NCI-H345 treated with DMSO at 0.1 percent for 48 hours (cell line): Measurements from ENCODE around the gene LIF.
"Not testable (repeated sequence)": the region's sequence is repeated elsewhere in the genome, so short reads cannot be mapped to it uniquely, and the experiment has no call there.

Experiments used
- DNase-seq: peaks from one replicate; lab custom pipeline; 2025; ENCODE audit not compliant: unreplicated experiment; lab: John Stamatoyannopoulos, UW

The LIF gene

DNA sequence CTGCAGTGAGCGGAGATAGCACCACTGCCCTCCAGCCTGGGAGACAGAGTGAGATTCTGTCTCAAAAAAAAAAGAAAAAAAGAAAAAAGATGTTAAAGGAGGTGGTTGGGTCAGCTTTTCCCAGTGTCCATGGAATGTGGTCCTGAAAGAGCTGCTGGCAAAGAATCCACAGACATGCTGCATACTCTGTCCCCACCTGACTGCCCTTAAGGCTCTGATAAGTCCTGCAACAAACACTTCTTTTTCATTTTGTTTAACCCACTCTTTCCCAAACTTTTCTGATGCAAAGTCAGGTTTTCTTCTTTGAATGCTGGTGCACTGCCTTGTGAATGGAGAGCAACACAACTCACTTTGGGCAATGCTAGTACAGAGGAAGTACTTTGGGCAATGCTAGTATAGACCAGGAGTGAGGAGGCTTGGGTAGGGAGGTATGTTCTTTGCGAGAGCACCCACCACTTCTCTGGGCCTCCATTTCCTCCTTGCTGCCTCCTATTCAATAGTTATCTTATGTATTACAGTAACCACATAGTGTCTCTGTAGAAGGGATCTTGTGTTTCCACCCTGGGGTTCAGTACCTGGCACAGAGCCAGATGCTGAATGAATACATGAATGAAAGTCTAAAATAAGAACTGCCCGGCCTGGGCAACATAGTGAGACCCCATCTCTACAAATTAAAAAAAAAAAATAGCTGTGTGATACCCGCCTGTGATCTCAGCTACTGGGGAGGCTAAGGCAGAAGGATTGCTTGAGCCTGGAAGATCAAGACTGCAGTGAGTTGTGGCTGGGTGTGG is 18.9 kb downstream of the LIF start:
- DNase-seq = no peak

DNA sequence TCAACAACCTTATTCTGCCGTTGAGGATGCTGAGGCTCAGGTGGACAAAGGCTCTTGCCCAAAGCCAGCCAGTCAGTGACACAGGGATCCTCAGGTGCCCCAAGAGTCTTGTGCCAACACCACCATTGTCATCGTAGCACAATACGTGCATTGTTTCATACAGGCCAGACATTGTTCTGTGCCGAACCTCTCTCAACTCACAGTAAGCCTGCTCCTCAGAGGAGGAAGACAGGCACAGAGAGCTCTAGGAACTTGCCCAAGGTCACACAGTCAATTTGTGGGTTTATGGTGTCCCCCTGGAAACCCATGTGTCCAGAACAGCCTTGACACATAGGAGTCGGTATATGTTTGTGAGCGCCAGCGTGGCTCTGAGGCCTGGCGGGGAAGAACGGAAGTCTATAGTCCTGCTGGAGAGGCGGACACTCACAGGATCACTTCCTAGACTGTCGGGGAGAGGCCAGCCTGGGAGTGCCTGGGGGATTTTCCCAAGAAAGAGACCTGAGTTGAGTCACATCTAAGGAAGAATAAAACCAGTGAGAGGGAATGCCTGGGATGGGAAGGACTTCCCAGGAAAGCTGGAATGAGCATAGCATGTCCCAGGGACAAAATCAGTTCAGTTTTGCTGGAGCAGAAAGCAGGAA is 20.2 kb downstream of the LIF start:
- DNase-seq = no peak

DNA sequence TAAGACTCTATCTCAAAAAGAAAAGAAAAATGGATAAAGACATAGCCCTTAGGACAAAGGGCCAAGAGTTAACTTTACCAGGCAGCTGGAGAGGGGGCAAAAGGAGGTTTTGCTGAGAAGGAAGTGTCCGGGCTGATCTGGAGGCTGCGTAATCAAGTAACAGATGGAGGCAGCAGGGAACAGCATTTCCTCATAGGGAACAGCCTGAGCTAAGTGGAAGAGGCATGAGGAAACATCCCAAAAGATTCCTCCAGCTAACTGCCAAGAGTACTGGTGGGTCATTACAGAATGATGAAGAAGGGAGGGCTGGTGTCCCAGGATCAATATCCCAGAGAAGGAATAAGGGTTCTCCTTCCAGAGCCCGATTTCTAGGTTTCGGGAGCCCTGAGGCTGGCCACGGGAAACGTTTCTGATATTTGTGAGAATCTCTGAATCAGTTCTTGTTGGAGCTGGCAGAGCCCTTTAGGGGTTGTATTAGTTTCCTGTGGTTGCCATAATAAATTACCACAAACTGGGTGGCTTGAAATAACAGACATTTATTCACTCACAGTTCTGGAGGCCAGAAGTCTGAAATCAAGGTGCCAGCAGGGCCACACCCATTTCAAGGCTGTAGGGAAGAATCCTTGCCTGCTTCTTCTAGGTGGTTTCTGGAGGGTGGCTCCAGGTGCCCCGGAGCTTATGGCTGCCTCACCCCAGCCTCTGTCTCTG is 21.2 kb downstream of the LIF start:
- no peak for DNase-seq

DNA sequence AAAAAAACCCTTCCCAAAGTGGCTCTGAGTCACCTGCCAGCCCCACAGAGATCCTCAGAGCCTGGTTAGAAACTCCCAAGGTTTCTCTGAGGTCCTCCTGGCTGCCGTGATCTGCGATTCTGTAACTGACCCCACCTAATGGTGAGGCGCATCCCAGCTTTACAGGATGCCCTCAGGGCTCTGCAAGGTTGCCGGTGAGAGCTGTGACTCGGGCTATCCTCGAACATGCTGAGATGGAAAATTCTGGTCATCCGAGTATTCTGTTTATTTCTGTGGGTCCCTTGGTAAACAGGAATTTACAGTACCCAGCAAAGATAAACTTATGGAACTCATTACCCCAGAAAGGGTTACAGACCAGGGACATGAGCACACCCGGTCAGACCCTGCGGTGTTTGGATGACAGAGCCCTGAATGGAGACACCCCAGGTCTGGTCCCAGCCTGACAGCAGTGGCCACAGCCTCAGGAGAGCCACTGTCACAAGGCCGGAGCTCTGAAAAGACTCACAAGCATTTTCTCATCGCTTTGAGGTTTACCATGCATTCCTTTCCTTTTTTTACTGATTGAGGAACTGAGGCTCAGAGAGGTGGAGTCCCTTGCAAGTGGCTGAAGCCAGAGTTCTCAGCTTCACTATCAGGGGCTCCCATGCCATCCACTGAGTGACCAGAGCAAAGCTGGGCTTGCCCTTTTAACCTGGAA is 22.2 kb downstream of the LIF start:
- DNase-seq = no peak

DNA sequence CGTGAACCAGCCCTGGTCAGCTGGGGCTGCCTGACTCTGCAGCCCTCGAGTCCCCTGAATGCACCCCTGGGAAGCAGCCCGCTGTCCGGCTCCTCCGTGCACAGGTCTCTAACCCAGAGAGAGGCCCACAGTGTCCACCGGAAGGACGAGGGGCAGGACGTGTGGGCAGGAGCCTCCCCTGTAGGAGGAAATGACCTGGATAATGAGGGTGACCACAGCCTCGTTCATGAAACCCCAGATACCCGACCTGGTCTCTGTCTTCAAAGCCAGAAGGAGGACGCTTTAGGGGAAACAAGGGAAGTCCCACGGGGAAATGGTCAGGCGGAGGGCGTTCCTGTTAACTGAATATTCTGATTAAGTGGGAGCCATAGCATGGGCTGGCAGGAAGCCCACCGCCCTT is 23.3 kb downstream of the LIF start:
- no peak for DNase-seq

DNA sequence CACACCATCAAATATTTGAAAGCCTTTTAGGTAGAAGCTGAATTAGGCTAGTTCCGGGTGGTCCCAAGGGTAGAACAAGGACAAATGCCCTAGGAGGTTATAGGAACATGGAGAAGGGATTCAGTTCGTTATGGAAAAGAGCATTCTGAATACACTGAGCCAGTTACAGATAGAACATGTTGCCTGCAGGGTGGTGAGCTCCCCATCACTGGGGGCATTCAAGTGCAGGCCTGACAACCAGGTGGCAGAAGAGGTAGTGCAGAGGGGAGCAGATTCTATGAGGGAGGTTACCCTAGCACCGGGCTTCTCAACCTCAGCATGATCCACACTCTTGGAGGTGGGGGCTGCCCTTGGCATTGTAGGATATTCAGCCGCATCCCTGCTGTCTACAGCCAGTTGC is 24.2 kb downstream of the LIF start:
- DNase-seq = no peak

DNA sequence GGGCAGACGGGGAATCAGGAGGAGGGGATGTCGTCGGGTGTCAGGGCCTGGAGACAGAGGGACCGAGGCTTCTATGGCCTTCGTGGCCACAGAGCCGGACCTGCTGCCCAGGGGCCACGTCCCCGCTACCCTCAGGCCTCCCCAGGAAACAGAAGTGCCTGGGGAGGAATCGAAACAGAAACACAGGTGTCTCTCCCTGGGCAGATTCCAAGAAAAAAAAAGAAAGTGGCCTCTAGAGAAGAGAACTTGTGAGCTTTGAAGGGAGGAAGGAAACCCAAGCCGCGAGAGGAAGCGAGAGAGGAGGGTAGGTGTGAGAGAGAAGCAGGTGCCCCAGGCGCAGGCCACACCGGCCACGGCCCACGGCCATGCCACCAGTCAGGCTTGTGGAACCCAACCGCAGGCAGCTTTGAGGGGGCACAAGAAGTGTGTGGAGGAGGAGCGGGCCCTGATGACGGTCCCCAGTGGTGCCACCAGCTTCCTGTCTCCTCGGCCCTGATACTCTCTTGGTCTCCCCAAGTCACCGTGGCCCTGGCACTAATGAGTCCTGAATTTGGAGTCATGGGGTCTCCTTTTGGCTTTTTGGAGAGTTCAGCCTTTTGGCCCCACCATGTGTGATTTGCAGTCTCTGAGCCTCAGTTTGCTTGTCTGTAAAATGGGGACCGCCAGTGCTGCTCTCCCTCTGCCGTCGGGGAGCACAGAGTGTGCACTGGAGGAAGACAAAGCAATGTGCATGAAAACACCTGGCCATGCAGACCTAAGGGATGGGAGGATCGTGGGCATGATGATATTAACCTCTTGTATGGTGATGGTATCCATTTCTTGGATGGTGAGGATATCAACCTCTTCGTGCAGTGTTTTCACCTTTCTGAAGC is 25.2 kb downstream of the LIF start:
- no peak for DNase-seq

DNA sequence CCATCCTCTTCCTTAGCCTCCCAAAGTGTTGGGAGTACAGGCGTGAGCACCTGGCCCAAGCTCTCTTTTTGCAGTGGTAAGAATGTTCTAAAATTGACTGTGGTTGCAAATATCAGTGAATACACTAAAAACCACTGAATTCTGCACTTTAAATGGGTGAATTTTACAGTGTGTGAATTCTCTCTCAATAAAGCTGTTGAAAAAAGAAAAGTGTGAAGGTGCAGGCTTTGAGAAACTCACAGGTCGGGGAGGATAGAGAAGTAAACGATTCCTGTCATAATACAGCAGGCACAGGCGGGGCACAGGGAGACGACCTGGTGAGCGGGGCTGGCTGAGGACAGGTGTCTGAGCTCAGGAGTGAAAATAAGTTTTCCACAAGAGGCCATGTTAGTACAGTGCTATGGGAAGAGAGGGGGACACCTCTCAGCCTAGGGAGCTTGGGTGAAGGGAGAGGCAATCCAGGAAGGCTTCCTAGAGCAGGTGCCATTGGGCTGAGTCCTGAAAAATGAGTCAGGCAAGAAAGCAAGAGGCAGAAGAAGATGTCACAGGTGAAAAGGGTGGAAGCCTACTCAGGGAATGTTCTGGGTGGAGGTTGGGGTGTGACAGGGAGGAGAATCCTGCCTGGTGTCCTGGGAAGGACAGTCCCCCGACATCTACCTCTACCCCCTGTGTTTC is 26.1 kb downstream of the LIF start:
- DNase-seq = no peak

DNA sequence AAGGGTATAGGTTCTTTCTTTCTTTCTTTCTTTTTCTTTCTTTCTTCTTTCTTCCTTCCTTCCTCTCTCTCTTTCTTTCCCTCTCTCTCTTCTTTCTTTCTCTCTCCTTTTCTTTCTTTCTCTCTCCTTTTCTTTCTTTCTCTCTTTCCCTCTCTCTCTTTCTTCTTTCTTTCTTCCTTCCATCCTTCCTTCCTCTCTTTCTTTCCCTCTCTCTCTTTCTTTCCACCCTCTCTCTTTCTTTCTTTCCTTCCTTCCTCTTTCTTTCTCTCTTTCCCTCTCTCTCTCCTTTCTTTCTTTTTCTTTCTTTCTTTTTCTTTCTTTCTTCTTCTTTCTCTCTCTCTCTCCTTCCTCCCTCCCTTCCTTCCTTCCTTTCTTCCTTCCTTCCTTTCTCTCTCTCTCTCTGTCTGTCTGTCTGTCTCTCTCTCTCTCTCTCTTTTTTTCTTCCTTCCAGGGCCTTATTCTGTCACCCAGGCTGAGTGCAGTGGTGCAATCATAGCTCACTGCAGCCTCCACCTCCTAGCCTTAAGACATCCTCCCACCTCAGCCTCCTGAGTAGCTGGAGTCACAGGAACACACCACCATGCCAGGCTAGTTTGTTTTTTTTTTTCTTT is 26.8 kb downstream of the LIF start:
- no peak for DNase-seq

DNA sequence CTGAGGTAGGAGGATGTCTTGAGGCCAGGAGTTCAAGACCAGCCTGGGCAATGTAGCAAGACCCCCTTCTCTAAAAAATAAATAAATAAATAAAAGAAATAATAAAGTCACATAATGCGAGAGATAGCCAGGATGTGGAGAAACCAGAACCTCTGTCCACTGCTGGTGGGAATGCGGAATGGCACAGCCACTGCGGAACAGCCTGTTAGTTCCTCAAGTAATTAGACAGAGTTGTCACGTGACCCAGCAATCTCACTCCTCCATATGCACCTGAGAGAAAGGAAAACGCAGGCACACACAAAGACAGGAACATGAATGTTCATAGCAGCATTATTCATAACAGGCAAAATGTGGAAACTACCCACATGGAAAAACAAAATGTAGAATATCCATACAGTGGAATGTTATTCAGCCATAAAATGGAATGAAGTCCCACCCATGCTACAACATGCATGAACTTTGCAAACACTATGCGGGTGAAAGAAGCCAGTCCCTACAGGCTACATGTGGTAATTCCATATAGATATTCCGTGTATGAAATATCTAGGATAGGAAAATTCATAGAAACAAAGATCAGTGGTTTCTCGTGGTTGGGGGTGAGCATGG is 27.4 kb downstream of the LIF start:
- DNase-seq = no peak

DNA sequence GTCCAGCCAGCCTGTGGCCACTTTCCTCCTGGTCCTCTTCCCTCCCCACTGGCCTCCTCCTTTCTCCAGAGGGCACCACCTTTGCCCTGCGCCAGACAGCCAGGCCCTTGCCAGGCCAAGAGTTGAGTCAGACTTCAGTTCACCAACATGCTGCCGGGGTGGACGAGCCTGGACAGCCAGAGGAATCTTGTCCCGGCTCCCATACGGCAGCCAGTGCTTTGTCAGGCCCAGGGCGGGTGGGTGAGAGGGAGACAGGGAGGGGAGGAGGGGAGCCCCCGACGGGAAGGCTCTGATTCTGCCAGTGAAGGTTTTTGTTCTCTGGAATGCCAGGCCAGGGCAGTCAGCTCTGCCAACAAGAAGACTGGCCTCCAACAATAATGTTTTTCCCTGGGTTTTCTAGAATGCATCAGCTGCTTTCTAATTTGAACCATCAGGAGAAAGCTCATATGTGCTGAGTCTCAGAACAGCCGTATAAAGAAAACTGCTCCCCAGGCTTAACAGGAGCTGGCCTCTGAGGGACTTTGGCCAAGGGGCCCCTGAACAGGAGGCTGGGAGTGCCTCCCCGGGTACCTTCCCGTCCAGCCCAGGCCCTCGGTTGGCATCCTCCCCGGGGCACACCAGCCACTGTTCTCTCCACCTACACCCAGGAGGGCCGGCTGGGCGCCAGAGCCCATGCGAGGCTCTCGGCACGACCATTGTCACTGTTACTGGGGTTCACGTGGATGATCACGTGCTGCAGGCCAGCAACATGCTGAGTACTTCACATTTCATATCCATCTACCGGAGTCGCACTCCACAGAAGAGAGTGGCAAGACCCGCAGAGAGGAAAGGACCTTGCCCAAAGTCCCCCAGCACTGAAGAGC is 28.6 kb downstream of the LIF start:
- no peak for DNase-seq

DNA sequence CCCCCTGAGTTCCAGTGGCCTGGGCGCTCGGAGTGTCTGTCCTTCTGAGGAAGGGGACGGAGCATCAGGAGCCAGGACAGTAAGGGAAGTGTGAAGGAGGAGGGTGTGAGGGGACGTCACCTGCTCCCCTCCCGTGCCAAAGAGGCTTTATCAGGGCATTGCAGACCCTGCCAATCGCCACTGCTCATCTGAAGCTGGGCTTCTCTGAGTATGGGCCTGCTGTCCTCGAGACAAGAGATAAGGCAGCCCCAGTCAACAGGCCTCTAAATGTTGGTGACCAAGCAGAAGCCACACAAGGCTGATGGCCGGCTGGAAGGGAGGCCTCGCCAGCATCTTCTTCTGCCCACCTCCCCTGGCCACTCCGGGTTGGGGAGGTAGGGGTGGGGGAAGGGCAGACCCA is 29.8 kb downstream of the LIF start:
- DNase-seq = no peak

DNA sequence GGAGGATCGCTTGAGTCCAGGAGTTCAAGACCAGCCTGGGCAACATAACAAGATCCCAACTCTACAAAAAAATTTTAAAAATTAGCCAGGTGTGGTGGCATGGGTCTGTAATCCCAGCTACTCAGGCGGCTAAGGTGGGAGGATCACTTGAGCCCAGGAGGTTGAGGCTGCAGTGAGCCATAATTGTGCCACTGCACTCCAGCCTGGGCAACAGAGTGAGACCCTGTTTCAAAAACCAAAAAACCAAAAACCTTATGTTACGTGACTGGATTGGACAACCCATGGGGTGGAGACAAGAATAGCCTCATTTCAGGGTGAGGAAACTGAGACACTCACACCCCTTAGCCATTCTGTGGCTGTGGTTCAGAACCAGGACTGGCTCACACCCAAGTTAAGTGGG is 30.3 kb downstream of the LIF start:
- DNase-seq = not testable (repeated sequence)

DNA sequence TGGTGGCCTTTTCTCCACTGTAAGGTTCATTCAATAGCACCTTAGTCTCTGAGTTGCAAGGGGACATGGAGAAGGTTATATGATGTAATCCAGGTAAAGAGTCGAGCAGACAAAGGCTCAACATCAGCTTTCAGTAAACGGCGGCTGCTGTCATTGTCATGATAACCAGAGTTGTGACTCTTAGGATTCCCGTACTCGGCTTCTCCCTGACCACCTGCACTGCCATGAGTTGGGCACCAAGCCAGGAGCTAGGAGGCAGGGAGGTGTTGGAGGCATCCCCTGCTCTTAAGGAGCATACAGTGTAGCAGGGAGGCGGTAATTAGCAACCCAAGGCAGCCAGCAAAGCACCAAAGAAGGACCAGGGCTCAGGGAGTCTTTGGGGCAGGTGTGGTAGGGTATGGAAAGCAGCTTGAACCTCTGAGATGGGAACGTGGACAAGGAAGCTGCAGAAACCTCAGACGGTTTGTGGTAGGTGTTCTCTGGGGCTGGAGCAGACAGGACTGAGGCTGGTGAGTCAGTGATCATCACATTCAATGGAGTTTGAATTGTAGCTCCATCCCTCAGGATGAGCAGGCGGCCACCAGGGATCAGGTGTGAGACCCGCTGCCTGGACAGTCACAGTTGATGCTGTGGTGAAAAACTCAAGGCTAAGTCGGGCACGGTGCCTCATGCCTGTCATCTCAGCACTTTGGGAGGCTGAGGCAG is 31.7 kb downstream of the LIF start:
- DNase-seq = peak; percentile 4

DNA sequence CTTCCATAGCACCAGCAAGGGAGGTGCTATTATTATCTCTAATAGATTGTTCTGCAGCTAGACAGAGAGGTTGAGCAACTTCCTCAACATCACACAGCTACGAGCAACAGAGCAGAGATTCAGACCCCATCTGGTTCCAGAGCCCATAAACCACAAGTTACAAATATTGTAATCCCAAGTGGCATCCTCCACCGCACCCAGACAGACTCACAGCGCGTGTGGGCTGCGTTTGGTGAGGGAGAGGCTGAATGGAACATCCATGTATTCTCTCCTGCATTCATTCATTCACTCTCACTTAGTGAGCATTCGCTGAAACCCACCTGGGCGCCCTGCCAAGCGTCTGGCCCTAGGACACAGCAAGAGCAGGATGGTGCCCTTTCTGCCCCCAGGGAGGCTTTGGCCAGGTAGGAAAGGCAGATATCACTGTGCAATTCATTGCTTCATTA is 33.5 kb downstream of the LIF start:
- no peak for DNase-seq

DNA sequence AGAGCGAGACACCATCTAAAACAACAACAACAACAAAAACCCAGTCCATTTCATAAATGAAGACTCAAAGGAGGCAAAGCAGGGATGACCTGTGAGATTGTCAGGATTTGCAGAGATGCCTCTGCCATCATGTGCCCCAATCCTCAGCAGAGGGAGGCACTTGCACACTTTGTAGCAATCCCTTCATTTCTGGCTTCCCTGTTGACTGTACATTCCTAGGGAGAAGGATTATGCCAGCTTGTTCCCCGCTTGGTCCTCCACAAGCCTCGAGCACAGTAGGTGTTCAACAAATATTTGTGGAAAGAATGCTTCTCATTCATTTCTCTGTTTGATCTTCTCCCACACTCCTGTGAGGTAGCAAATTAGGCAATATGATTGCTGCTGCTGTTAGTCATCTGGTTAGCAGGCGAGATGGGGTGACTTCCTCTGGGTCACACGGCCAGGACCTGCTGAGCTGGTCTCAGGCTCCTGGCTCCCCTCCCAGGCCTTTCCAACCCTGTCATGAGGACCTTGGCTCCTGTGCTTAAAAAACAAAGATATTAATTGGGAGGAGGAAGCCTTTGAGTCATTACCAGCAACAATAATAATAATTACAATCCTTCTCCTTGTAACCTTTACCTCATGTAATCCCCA is 34.1 kb downstream of the LIF start:
- DNase-seq = no peak

DNA sequence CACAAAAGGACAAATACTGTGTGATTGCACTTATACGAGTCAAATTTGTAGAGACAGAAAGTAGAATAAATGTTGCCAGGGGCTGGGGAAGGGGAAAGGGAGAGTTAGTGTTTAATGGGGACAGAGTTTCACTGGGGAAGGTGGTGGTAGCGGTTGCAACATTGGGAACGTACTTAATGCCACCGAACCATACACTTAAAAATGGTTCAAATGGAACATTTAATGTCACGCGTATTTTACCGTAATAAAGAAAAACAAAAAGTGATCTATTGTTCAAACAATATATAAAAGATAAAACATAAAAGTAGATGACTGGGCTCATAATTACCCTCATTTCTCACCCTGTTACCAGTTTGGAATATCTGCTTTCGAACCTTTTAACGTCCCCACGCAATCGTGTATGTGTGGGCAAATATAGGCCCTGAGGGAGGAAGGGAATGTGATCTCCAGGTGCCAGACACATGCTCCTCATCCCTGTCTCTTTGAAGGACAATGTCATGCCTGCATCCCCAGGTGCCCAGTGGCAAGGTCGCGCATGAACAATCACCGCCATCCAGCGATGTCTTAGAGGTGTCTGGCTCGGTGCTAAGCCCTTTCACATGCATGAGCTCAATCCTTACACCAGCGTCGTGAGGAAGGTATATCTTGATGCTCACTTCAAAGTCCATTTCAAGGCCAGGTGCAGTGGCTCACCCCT is 35.3 kb downstream of the LIF start:
- no peak for DNase-seq
